Fibroblast of lung (primary cell): ENCODE results near the gene DIPK1B. TPM values are rescaled to one million over a fixed set of nuclear protein-coding genes. Genes with fewer than 3 reads are reported as not detected.

Experiments used
- DNase-seq, 2 donors: peaks; one replicate each; pipeline versions ENCODE4 v3.0.0 to v3.0.0-alpha.2; 2010; ENCODE audit warnings: low read depth in 2 of 2
- H2AFZ ChIP-seq: 2 replicates; pipeline ENCODE4 v1.5.1; 2012; ENCODE audit warnings: low read length, control low read depth, inconsistent platforms
- H3K27ac ChIP-seq: 2 replicates; pipeline ENCODE4 v1.5.1; 2011; ENCODE audit warnings: low read length, control low read depth; ENCODE audit not compliant: insufficient read depth
- H3K27me3 ChIP-seq: 2 replicates; pipeline ENCODE4 v1.5.1; 2011; ENCODE audit warnings: mild to moderate bottlenecking, low read length; ENCODE audit not compliant: control insufficient read depth, insufficient read depth
- H3K36me3 ChIP-seq: 2 replicates; pipeline ENCODE4 v1.5.1; 2011; ENCODE audit warnings: low read length; ENCODE audit not compliant: control insufficient read depth, insufficient read depth
- H3K4me1 ChIP-seq: 2 replicates; pipeline ENCODE4 v1.5.1; 2011; ENCODE audit warnings: low read length; ENCODE audit not compliant: control insufficient read depth, insufficient read depth; ENCODE audit errors: extremely low read depth
- H3K4me2 ChIP-seq: 2 replicates; pipeline ENCODE4 v1.5.1; 2011; ENCODE audit warnings: low read length, control low read depth; ENCODE audit not compliant: insufficient read depth; ENCODE audit errors: extremely low read depth
- H3K4me3 ChIP-seq, 4 experiments: fragments of 200-600 bp in 1 of 4; sonication (generic) in 1 of 4; replicated peaks in 1 of 4; 2 replicates each; pipeline ENCODE4 v1.5.1; 2011 to 2016; ENCODE audit warnings: low read length in 4 of 4, low read depth in 3 of 4, mild to moderate bottlenecking in 3 of 4, control low read depth in 2 of 4, inconsistent platforms in 1 of 4, mixed read lengths in 1 of 4; ENCODE audit not compliant: insufficient read depth in 1 of 4; ENCODE audit errors: control extremely low read depth in 1 of 4
- H3K79me2 ChIP-seq: 2 replicates; pipeline ENCODE4 v1.5.1; 2012; ENCODE audit warnings: mild to moderate bottlenecking, low read length, inconsistent platforms; ENCODE audit not compliant: control insufficient read depth, insufficient read depth
- H3K9ac ChIP-seq: 2 replicates; pipeline ENCODE4 v1.5.1; 2011; ENCODE audit warnings: mild to moderate bottlenecking, low read length, control low read depth; ENCODE audit not compliant: insufficient read depth
- H3K9me3 ChIP-seq: 2 replicates; pipeline ENCODE4 v1.5.1; 2012; ENCODE audit warnings: low read depth, low read length; ENCODE audit not compliant: control insufficient read depth, insufficient read depth
- H4K20me1 ChIP-seq: 2 replicates; pipeline ENCODE4 v1.5.1; 2011; ENCODE audit warnings: low read length; ENCODE audit not compliant: control insufficient read depth, insufficient read depth; ENCODE audit errors: extremely low read depth
- EZH2 ChIP-seq: IDR thresholded peaks from 2 replicates; pipeline ENCODE4 v1.5.1; 2012; ENCODE audit warnings: low read length, control low read depth, mild to moderate bottlenecking; ENCODE audit errors: missing control alignments
- polyA plus RNA-seq, 2 donors: library from polyadenylated mRNA; depleted of rRNA in 1 of 2; stranded (reverse) in 1 of 2; unstranded in 1 of 2; fragments of >200 nt; gene quantifications; 2 replicates each; pipeline ENCODE4 v1.2.1, GENCODE V29; 2011 to 2012; ENCODE audit warnings: missing spikeins in 1 of 2
- total RNA-seq: library from RNA; depleted of rRNA; stranded (reverse); fragments of >200 nt; gene quantifications from 2 replicates; pipeline ENCODE4 v1.2.1, GENCODE V29; 2014
- TF ChIP-seq, protein P1 (sequence below), 2 donors: IDR thresholded peaks in 1 of 2; conservative IDR thresholded peaks in 1 of 2; 1 replicate in 1 of 2; 2 replicates in 1 of 2; pipeline ENCODE4 v1.5.1; 2011 to 2012; ENCODE audit warnings: low read length in 2 of 2, control low read depth in 1 of 2, inconsistent platforms in 1 of 2, low read depth in 1 of 2, mild to moderate bottlenecking in 1 of 2

DIPK1B gene
- total and polyA plus RNA-seq, 2 donors (not counting 1 experiment from before 2014, with no cell fraction given) = 0.16 to 0.33 TPM

DNA sequence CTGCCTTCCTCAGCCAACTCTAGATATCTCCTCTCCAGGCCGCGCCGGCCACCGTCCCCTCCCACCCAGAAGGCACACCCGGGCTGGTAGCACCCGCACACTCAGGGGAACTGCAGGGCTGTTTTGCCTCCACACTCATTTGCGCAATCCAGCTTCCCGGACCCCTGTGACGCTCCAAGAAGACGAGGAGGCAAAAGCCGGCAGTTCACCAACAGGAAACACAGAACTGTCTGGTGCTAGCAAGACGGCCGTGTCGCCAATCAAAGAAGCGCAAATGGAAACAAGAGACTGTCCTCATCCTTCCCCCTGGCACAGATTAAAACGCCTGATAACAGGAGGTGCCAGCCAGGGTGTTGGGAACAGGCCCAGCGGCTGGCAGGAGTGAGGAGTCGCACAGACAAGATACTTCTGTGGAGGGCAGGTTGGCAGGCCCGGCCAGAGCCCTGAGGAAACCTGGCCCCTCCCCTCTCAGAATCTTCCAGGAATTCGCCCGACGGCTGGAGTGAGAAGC lies 32.9 kb upstream of the DIPK1B start:
- H4K20me1 ChIP-seq = no peaks in the 10 kb centered on the region
- no peaks in the 10 kb centered on the region for H3K9me3 ChIP-seq
- no peaks in the 10 kb centered on the region for H3K79me2 ChIP-seq
- no peak for TF ChIP-seq EZH2
- TF ChIP-seq, protein P1, sequence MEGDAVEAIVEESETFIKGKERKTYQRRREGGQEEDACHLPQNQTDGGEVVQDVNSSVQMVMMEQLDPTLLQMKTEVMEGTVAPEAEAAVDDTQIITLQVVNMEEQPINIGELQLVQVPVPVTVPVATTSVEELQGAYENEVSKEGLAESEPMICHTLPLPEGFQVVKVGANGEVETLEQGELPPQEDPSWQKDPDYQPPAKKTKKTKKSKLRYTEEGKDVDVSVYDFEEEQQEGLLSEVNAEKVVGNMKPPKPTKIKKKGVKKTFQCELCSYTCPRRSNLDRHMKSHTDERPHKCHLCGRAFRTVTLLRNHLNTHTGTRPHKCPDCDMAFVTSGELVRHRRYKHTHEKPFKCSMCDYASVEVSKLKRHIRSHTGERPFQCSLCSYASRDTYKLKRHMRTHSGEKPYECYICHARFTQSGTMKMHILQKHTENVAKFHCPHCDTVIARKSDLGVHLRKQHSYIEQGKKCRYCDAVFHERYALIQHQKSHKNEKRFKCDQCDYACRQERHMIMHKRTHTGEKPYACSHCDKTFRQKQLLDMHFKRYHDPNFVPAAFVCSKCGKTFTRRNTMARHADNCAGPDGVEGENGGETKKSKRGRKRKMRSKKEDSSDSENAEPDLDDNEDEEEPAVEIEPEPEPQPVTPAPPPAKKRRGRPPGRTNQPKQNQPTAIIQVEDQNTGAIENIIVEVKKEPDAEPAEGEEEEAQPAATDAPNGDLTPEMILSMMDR (conservative IDR thresholded peaks at IDR 0.05 in 1 of 2, IDR thresholded peaks at IDR 0.05 in 1 of 2; ENCODE audit: low read depth in 1 of 2, low read length in 2 of 2) = no peak
- H3K27ac ChIP-seq = no peak overlapping the region
- no peak overlapping the region for H3K4me3 ChIP-seq
- peak in 1 of 2 donors; percentile 21 for DNase-seq
- H2AFZ ChIP-seq = no peak overlapping the region
- H3K4me1 ChIP-seq = no peaks in the 10 kb centered on the region
- no peak overlapping the region for H3K9ac ChIP-seq
- H3K27me3 ChIP-seq = no peaks in the 10 kb centered on the region
- H3K36me3 ChIP-seq = peaks cover 2% of the 10 kb centered on the region
- H3K4me2 ChIP-seq = no peak overlapping the region

GRCh38 chr9:136681029-136681428 lies 31.3 kb upstream of the DIPK1B start:
- Histone ChIP-seq H3K4me3 (no peak overlapping the region), H3K79me2 (peaks cover 5% of the 10 kb centered on the region), H3K9me3 (no peaks in the 10 kb centered on the region), H3K9ac (no peak overlapping the region), H3K4me1 (peaks cover 4% of the 10 kb centered on the region), H3K27me3 (no peaks in the 10 kb centered on the region), H2AFZ (no peak overlapping the region), H3K36me3 (no peaks in the 10 kb centered on the region), H3K4me2 (no peak overlapping the region), H4K20me1 (no peaks in the 10 kb centered on the region), H3K27ac (no peak overlapping the region)
- TF ChIP-seq, protein P1 (conservative IDR thresholded peaks at IDR 0.05 in 1 of 2, IDR thresholded peaks at IDR 0.05 in 1 of 2; ENCODE audit: low read depth in 1 of 2, low read length in 2 of 2) = no peak
- no peak for TF ChIP-seq EZH2
- DNase-seq = no peak

DNA sequence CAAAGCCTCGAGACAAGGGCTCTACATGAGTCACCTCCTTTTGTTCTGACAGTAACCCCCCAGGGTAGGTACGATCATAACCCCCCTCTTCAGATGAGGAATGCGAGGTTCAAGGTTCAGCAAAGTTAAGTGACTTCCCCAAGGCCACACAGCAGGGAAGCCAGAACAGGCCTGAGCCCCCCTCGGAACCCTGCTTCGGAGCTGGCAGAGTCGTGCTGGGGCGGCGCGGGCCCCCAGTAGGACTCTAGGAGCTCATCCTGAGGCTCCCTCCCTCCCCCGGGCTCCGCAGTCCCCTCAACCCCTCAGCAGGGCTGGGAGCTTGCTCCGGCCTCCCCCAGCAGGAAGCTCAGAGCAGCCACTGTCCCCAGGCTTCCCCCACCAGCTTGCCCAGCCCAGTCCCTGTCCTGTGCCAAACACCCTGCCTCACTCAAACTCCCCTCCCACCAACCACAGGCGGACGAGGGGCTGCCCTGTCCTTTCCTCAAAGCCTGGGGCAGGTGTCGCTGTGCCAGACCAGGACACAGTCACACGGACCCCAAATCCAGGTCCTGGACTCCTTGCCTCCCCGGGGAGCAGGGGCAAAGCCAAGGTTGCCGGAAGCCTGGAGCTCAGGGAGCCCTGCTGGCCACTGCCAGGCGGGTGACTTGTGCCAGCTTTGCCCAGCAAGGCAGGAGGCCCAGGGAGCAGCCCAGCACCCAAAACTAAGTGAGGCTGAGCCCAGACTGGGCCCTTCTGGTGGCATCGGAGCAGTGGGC lies 30.2 kb upstream of the DIPK1B start:
- no peak for DNase-seq
- Histone ChIP-seq H3K9me3 (no peaks in the 10 kb centered on the region), H3K27ac (no peak overlapping the region), H3K4me3 (no peak overlapping the region), H3K4me2 (no peak overlapping the region), H3K9ac (no peak overlapping the region), H3K27me3 (no peaks in the 10 kb centered on the region), H4K20me1 (no peaks in the 10 kb centered on the region), H3K79me2 (peaks cover 5% of the 10 kb centered on the region), H3K4me1 (peaks cover 4% of the 10 kb centered on the region), H3K36me3 (no peaks in the 10 kb centered on the region), H2AFZ (no peak overlapping the region)
- TF ChIP-seq, protein P1 (conservative IDR thresholded peaks at IDR 0.05 in 1 of 2, IDR thresholded peaks at IDR 0.05 in 1 of 2; ENCODE audit: low read depth in 1 of 2, low read length in 2 of 2) = no peak
- no peak for TF ChIP-seq EZH2
